Upper lobe of left lung (tissue), 6 donors: ENCODE results near the gene ELOB. TPM values are rescaled to one million over a fixed set of nuclear protein-coding genes. Genes with fewer than 3 reads are reported as not detected.

Source experiments
- ATAC-seq, 2 donors: fragments of 200-7000 bp; cut with Tn5 transposase; one replicate each; pipeline ENCODE4 v1.9.1; 2022; ENCODE audit warnings: mild to moderate bottlenecking in 2 of 2, moderate library complexity in 2 of 2; ENCODE audit not compliant: low FRiP score in 2 of 2
- DNase-seq, 2 donors: peaks; one replicate each; pipeline ENCODE4 v3.0.0-alpha.2; 2019 to 2020
- H3K27ac ChIP-seq, 4 donors: fragments of 200-600 bp; sonication (generic); one replicate each; pipeline ENCODE4 v1.5.1; 2016 to 2019
- H3K27me3 ChIP-seq, 4 donors: fragments of 200-600 bp; sonication (generic); one replicate each; pipeline ENCODE4 v1.5.1; 2017 to 2019
- H3K36me3 ChIP-seq, 4 donors: fragments of 200-600 bp; sonication (generic); one replicate each; pipeline ENCODE4 v1.5.1; 2016 to 2019
- H3K4me1 ChIP-seq, 4 donors: fragments of 200-600 bp; sonication (generic); one replicate each; pipeline ENCODE4 v1.5.1; 2018 to 2019
- H3K4me3 ChIP-seq, 4 donors: fragments of 200-600 bp; sonication (generic); one replicate each; pipeline ENCODE4 v1.5.1; 2017 to 2019; ENCODE audit warnings: mild to moderate bottlenecking in 2 of 4, moderate library complexity in 1 of 4
- H3K9me3 ChIP-seq, 4 donors: fragments of 200-600 bp; sonication (generic); one replicate each; pipeline ENCODE4 v1.5.1; 2018 to 2019
- CTCF ChIP-seq, 6 experiments: fragments of 450-650 bp in 4 of 6; fragments of 200-600 bp in 2 of 6; sonication (generic) in 2 of 6; IDR thresholded peaks; one replicate each; pipeline ENCODE4 v1.5.1; 2016 to 2019; ENCODE audit warnings: antibody characterized with exemption in 6 of 6
- EP300 ChIP-seq, 4 donors: sonication (generic); formaldehyde crosslinking; IDR thresholded peaks; one replicate each; pipeline ENCODE4 v1.5.1; 2017; ENCODE audit warnings: antibody characterized with exemption in 4 of 4, control low read depth in 2 of 4
- POLR2A ChIP-seq, 4 donors: fragments of 450-650 bp; IDR thresholded peaks; one replicate each; pipeline ENCODE4 v1.5.1; 2016 to 2017; ENCODE audit warnings: antibody characterized with exemption in 4 of 4, mild to moderate bottlenecking in 2 of 4
- POLR2AphosphoS5 ChIP-seq, 2 donors: sonication (generic); formaldehyde crosslinking; IDR thresholded peaks; one replicate each; pipeline ENCODE4 v1.5.1; 2017; ENCODE audit warnings: antibody characterized with exemption in 2 of 2
- WGBS, 2 donors: methylation state at CpG; one replicate each; pipeline ENCODE4 v1.1.5; 2017 to 2018; 5-methylcytosine and 5-hydroxymethylcytosine counted together
- total RNA-seq, 6 donors: library from RNA; depleted of rRNA in 4 of 6; stranded (reverse); fragments of >200 nt in 4 of 6; gene quantifications; one replicate each; pipeline versions ENCODE4 v1.1.0 to v1.2.1, GENCODE V29; 2016 to 2021
- donor health status: DM: no; HTN: no; CAD: no; lungs with moderate emphysema.
- donor health status: DM: no; HTN: yes; CAD: no; lungs with severe emphysema.

Gene ELOB
- total RNA-seq, 6 donors from 2014 or later, result 73.3 to 245 (median 145) TPM

- ATAC-seq (no peak), DNase-seq (no peak)
- 18 to 20% methylated on average over 3 of the region's 3 CpGs for WGBS, 2 donors
- H3K36me3 ChIP-seq, result peaks cover 22 to 40% (median 33%) of the 10 kb centered on the region in 4 donors
- H3K4me1 ChIP-seq, result peaks cover 41 to 52% (median 45%) of the 10 kb centered on the region in 4 donors
- H3K4me3 ChIP-seq, result peak overlapping the region in 2 of 4 donors; percentile 68 to 91
- no peaks in the 10 kb centered on the region for H3K9me3 ChIP-seq
- TF ChIP-seq POLR2A (IDR thresholded peaks at IDR 0.05) (no peak), EP300 (IDR thresholded peaks at IDR 0.05) (no peak), CTCF (IDR thresholded peaks at IDR 0.05) (no peak), POLR2AphosphoS5 (IDR thresholded peaks at IDR 0.05) (no peak)
- H3K27ac ChIP-seq, result no peak overlapping the region
- H3K27me3 ChIP-seq, result no peaks in the 10 kb centered on the region
Observed at GRCh38 chr16:2755158-2755557, 21.9 kb downstream of the ELOB start.

GRCh38 chr16:2753733-2754020 lies 23.4 kb downstream of the ELOB start:
- peak overlapping the region; percentile 94 to 100 (median 100) for H3K27ac ChIP-seq
- DNase-seq (no peak), ATAC-seq (no peak)

DNA sequence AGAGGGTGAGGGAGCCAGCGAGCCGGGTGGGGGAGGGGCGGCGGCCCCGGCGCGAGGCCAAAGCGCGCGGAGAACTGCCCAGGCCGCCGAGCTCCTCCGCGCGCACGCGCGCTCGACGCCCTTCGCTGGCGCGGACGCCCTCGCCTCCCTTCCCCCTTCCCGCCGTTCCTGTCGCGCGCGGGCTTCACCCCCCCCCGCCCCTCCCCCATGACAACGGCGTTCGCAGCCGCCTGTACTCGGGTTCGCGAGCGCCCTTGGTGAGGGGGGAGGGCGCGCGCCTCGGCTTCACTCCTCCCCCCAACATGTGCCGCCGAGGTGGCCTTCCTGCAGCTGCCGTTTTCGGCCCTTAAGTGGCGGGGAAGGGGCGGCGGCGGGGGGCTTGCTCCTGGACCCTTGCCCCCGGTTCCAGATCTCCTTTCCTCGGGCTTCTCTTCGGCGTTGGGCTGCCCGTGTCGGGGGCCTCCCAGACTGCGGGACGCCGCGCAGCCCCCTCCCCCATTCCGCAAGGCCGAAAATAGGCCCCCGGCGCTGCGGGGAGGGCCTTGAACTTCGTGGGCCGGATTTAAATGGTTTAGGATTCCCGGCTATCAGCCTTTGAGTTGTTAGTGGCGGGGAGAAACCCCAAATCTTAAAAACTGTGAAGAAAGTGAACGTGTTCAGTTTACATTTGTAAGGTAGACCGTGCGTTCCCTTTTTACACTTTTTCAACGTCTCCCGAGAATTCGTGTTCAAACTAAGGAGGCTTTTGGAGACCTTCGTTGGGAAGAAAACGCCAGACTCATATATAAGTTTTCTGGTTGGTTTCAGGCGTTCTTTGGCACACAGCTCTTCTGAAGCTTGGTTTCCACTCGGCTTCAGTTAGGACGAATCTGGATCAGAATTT lies 24.0 kb downstream of the ELOB start:
- H3K36me3 ChIP-seq, result peaks cover 2 to 19% (median 12%) of the 10 kb centered on the region in 4 donors
- peak overlapping the region; percentile 59 to 92 (median 80) for H3K4me3 ChIP-seq
- H3K27me3 ChIP-seq, result no peaks in the 10 kb centered on the region
- H3K4me1 ChIP-seq, result peaks cover 41 to 45% (median 45%) of the 10 kb centered on the region in 4 donors
- peak overlapping the region; percentile 94 to 100 (median 100) for H3K27ac ChIP-seq
- ATAC-seq, result peak; percentile 76 to 88
- peak; percentile 80 to 98 for DNase-seq
- WGBS, 2 donors, result 0 to 1% methylated on average over 29 to 37 of the region's 82 CpGs
- TF ChIP-seq EP300 (IDR thresholded peaks at IDR 0.05) (no peak), CTCF (IDR thresholded peaks at IDR 0.05) (no peak), POLR2AphosphoS5 (IDR thresholded peaks at IDR 0.05) (no peak), POLR2A (IDR thresholded peaks at IDR 0.05) (no peak)
- H3K9me3 ChIP-seq, result no peaks in the 10 kb centered on the region

More at GRCh38 chr16:2753733-2754020, 23.4 kb downstream of the ELOB start:
- peaks cover 41 to 50% (median 45%) of the 10 kb centered on the region in 4 donors for H3K4me1 ChIP-seq
- H3K4me3 ChIP-seq, result peak overlapping the region; percentile 59 to 92 (median 80)
- H3K27me3 ChIP-seq, result no peaks in the 10 kb centered on the region
- H3K9me3 ChIP-seq, result no peaks in the 10 kb centered on the region
- TF ChIP-seq POLR2AphosphoS5 (IDR thresholded peaks at IDR 0.05) (no peak), POLR2A (IDR thresholded peaks at IDR 0.05) (no peak), CTCF (IDR thresholded peaks at IDR 0.05) (no peak), EP300 (IDR thresholded peaks at IDR 0.05) (no peak)
- 0 to 1% methylated on average over 7 of the region's 7 CpGs for WGBS, 2 donors
- peaks cover 8 to 25% (median 18%) of the 10 kb centered on the region in 4 donors for H3K36me3 ChIP-seq

GRCh38 chr16:2752035-2752849 lies 24.8 kb downstream of the ELOB start, which contains the start of gene SRRM2:
Gene SRRM2 (plus strand): TSS chr16:2752638. CDS start chr16:2756365, 3,727 bp downstream.
- WGBS, 2 donors, result 4% methylated on average over 40 of the region's 99 CpGs; no CpG with 5 or more reads in 1 of the 2 donors
- H3K27ac ChIP-seq, result peak within 1 kb of the TSS; percentile 94 to 100 (median 100)
- H3K36me3 ChIP-seq, result peaks cover 0 to 11% (median 4%) of the 10 kb centered on the region in 4 donors
- H3K9me3 ChIP-seq, result no peaks in the 10 kb centered on the region
- peaks cover 41 to 45% (median 43%) of the 10 kb centered on the region in 4 donors for H3K4me1 ChIP-seq
- peak within 1 kb of the TSS; percentile 59 to 92 (median 80) for H3K4me3 ChIP-seq
- no peaks in the 10 kb centered on the region for H3K27me3 ChIP-seq
- peak; percentile 91 to 99 for DNase-seq
- TF ChIP-seq CTCF (IDR thresholded peaks at IDR 0.05) (peak in 3 of 6 experiments; percentile 8 to 38 (median 27)), POLR2AphosphoS5 (IDR thresholded peaks at IDR 0.05) (peak; percentile 96 to 98), POLR2A (IDR thresholded peaks at IDR 0.05) (peak; percentile 80 to 100 (median 95)), EP300 (IDR thresholded peaks at IDR 0.05) (no peak)
- peak; percentile 96 to 98 for ATAC-seq
